ENCODE data around the gene CFAP100. TPM values are rescaled to one million over a fixed set of nuclear protein-coding genes. Genes with fewer than 3 reads are reported as not detected.

The CFAP100 gene
- total RNA-seq, 1 experiment from 2014 or later = not detected

- Histone ChIP-seq H3K36me3 (ENCODE audit: control insufficient read depth in 1 of 2, insufficient read depth in 2 of 2, low read length in 2 of 2) (no peaks in the 10 kb centered on the region), H3K27me3 (ENCODE audit: insufficient read depth, low read length) (no peaks in the 10 kb centered on the region), H2AFZ (ENCODE audit: low read depth, low read length, poor library complexity, severe bottlenecking) (no peak overlapping the region), H3K4me1 (ENCODE audit: control insufficient read depth in 1 of 2, insufficient read depth in 2 of 2, low read length in 2 of 2) (peaks cover 10 to 19% of the 10 kb centered on the region in 2 experiments; a peak in 3 of 4 replicates), H3K27ac (ENCODE audit: low read depth, low read length) (no peak overlapping the region), H3K4me3 (replicated peaks in 1 of 2; ENCODE audit: low read depth in 1 of 2, low read length in 2 of 2) (no peak overlapping the region), H3K4me2 (ENCODE audit: low read length) (no peak overlapping the region), H3K9ac (ENCODE audit: low read length) (no peak overlapping the region), H3K9me2 (ENCODE audit: insufficient read depth) (no peaks in the 10 kb centered on the region), H3K79me2 (ENCODE audit: insufficient read depth, low read length) (no peaks in the 10 kb centered on the region), H4K20me1 (ENCODE audit: insufficient read depth) (no peaks in the 10 kb centered on the region), H3K9me3 (ENCODE audit: control insufficient read depth in 1 of 2, insufficient read depth in 1 of 2, low read depth in 1 of 2, low read length in 2 of 2) (no peaks in the 10 kb centered on the region)
- POLR2A ChIA-PET = no interaction called here
- no peak for ATAC-seq
- RAD21 ChIA-PET (ENCODE audit: low non-redundant PET in 1 of 2, low total read pairs in 2 of 2, uncharacterized antibody in 2 of 2, unreplicated experiment in 2 of 2) = no interaction called here
- DNase-seq (ENCODE audit: low read depth, low spot score) = no peak
- CTCF ChIA-PET = no interaction called here
- no peak for TF ChIP-seq YY1 (IDR thresholded peaks at IDR 0.05; ENCODE audit: extremely low read depth, insufficient replicate concordance, low read depth, low read length)
- no peak for TF ChIP-seq ZNF274 (IDR thresholded peaks at IDR 0.05; ENCODE audit: low read depth, low read length)
- no peak for TF ChIP-seq SRF (IDR thresholded peaks at IDR 0.05; ENCODE audit: low read depth)
- TF ChIP-seq, protein P1, sequence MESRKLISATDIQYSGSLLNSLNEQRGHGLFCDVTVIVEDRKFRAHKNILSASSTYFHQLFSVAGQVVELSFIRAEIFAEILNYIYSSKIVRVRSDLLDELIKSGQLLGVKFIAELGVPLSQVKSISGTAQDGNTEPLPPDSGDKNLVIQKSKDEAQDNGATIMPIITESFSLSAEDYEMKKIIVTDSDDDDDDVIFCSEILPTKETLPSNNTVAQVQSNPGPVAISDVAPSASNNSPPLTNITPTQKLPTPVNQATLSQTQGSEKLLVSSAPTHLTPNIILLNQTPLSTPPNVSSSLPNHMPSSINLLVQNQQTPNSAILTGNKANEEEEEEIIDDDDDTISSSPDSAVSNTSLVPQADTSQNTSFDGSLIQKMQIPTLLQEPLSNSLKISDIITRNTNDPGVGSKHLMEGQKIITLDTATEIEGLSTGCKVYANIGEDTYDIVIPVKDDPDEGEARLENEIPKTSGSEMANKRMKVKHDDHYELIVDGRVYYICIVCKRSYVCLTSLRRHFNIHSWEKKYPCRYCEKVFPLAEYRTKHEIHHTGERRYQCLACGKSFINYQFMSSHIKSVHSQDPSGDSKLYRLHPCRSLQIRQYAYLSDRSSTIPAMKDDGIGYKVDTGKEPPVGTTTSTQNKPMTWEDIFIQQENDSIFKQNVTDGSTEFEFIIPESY (IDR thresholded peaks at IDR 0.05; ENCODE audit: extremely low read depth, insufficient replicate concordance, low read length) = no peak
- no peak for TF ChIP-seq SP1 (IDR thresholded peaks at IDR 0.05; ENCODE audit: low read depth)
- TF ChIP-seq, protein P2, sequence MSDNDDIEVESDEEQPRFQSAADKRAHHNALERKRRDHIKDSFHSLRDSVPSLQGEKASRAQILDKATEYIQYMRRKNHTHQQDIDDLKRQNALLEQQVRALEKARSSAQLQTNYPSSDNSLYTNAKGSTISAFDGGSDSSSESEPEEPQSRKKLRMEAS (IDR thresholded peaks at IDR 0.05) = no peak
- no peak for TF ChIP-seq JUND (IDR thresholded peaks at IDR 0.05)
- no peak for TF ChIP-seq CBX3 (IDR thresholded peaks at IDR 0.05; ENCODE audit: low read depth)
- TF ChIP-seq REST (IDR thresholded peaks at IDR 0.05; ENCODE audit: low read depth) = no peak
- TF ChIP-seq, protein P3, sequence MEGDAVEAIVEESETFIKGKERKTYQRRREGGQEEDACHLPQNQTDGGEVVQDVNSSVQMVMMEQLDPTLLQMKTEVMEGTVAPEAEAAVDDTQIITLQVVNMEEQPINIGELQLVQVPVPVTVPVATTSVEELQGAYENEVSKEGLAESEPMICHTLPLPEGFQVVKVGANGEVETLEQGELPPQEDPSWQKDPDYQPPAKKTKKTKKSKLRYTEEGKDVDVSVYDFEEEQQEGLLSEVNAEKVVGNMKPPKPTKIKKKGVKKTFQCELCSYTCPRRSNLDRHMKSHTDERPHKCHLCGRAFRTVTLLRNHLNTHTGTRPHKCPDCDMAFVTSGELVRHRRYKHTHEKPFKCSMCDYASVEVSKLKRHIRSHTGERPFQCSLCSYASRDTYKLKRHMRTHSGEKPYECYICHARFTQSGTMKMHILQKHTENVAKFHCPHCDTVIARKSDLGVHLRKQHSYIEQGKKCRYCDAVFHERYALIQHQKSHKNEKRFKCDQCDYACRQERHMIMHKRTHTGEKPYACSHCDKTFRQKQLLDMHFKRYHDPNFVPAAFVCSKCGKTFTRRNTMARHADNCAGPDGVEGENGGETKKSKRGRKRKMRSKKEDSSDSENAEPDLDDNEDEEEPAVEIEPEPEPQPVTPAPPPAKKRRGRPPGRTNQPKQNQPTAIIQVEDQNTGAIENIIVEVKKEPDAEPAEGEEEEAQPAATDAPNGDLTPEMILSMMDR (IDR thresholded peaks at IDR 0.05 in 2 of 3, conservative IDR thresholded peaks at IDR 0.05 in 1 of 3; ENCODE audit: borderline replicate concordance in 1 of 3, insufficient read depth in 1 of 3, low read depth in 2 of 3, low read length in 2 of 3) = no peak
- no peak for TF ChIP-seq ELF1 (IDR thresholded peaks at IDR 0.05; ENCODE audit: borderline replicate concordance, low read depth)
- intact Hi-C loops (cut with micrococcal nuclease) = no loop called here
- no TSS peak for BruUV-seq (replicated peaks)
Measured at GRCh38 chr3:126418661-126419131, 24.0 kb downstream of the CFAP100 start.
